NB4 (cell line): ENCODE measurements around the gene CSTPP1.

Experiments used
- DNase-seq: peaks from one replicate; pipeline ENCODE4 v3.0.0; 2010; ENCODE audit warnings: low read depth
- H3K4me3 ChIP-seq: one replicate; pipeline ENCODE4 v1.5.1; 2011; ENCODE audit warnings: mild to moderate bottlenecking, low read depth, low read length, moderate library complexity
- CTCF ChIP-seq: IDR thresholded peaks from one replicate; pipeline ENCODE4 v1.5.1; 2012; ENCODE audit warnings: low read depth, low read length
- MAX ChIP-seq: IDR thresholded peaks from 2 replicates; pipeline ENCODE4 v1.6.1; 2011; ENCODE audit warnings: low read depth, low read length
- MYC ChIP-seq: IDR thresholded peaks from 2 replicates; pipeline ENCODE4 v1.6.1; 2011; ENCODE audit warnings: low read depth, low read length
- POLR2A ChIP-seq: IDR thresholded peaks from 2 replicates; pipeline ENCODE4 v1.6.1; 2011; ENCODE audit warnings: mild to moderate bottlenecking; ENCODE audit not compliant: insufficient read length; ENCODE audit errors: extremely low read depth

Gene CSTPP1

GRCh38 chr11:47007579-47007978 is 71.0 kb downstream of the CSTPP1 start:
- TF ChIP-seq MAX (no peak), MYC (no peak), POLR2A (no peak), CTCF (no peak)
- no peak for DNase-seq
- no peak overlapping the region for H3K4me3 ChIP-seq

GRCh38 chr11:47010179-47010578 is 73.6 kb downstream of the CSTPP1 start:
- DNase-seq: no peak
- no peak overlapping the region for H3K4me3 ChIP-seq
- TF ChIP-seq POLR2A (no peak), CTCF (no peak), MYC (no peak), MAX (no peak)

GRCh38 chr11:47014097-47014496 is 77.5 kb downstream of the CSTPP1 start:
- no peak for TF ChIP-seq POLR2A
- TF ChIP-seq MAX: no peak
- no peak for DNase-seq
- H3K4me3 ChIP-seq: no peak overlapping the region

- TF ChIP-seq MAX (no peak), POLR2A (no peak), MYC (no peak), CTCF (no peak)
- H3K4me3 ChIP-seq: no peak overlapping the region
These were observed 82.1 kb downstream of the CSTPP1 start for GRCh38 chr11:47018637-47019036.

GRCh38 chr11:47020793-47021526 is 84.4 kb downstream of the CSTPP1 start:
- no peak overlapping the region for H3K4me3 ChIP-seq
- no peak for TF ChIP-seq CTCF
- TF ChIP-seq POLR2A: no peak
- no peak for TF ChIP-seq MAX
- TF ChIP-seq MYC: no peak
- DNase-seq: no peak

More at GRCh38 chr11:47018637-47019036, 82.1 kb downstream of the CSTPP1 start:
- DNase-seq: no peak

GRCh38 chr11:47021527-47021818 is 84.9 kb downstream of the CSTPP1 start:
- H3K4me3 ChIP-seq: no peak overlapping the region
- DNase-seq: no peak
- TF ChIP-seq MYC (no peak), MAX (no peak), POLR2A (no peak)

GRCh38 chr11:47021965-47022364 is 85.4 kb downstream of the CSTPP1 start:
- no peak for DNase-seq
- no peak for TF ChIP-seq POLR2A
- TF ChIP-seq MAX: no peak
- no peak for TF ChIP-seq CTCF
- TF ChIP-seq MYC: no peak
- no peak overlapping the region for H3K4me3 ChIP-seq
